ENCODE results near the gene PDXK.

Gene PDXK

GRCh38 chr21:43719748-43720538 is 1.0 kb downstream of the PDXK start:
- no peak for TF ChIP-seq CTCF (IDR thresholded peaks at IDR 0.05; ENCODE audit: low read depth, low read length)

GRCh38 chr21:43720539-43721166 is 1.7 kb downstream of the PDXK start:
- TF ChIP-seq CTCF (IDR thresholded peaks at IDR 0.05; ENCODE audit: low read depth, low read length) = no peak
- DNase-seq (ENCODE audit: extremely low read depth, low read depth) = no peak

More at GRCh38 chr21:43719748-43720538, 1.0 kb downstream of the PDXK start:
- DNase-seq (ENCODE audit: extremely low read depth, low read depth) = no peak

GRCh38 chr21:43721206-43721605 is 2.3 kb downstream of the PDXK start:
- TF ChIP-seq CTCF (IDR thresholded peaks at IDR 0.05; ENCODE audit: low read depth, low read length) = no peak
- no peak for DNase-seq (ENCODE audit: extremely low read depth, low read depth)

- no peak for TF ChIP-seq CTCF (IDR thresholded peaks at IDR 0.05; ENCODE audit: low read depth, low read length)
Measured at GRCh38 chr21:43721939-43722338, 3.0 kb downstream of the PDXK start.

GRCh38 chr21:43723648-43724047 is 4.7 kb downstream of the PDXK start:
- no peak for TF ChIP-seq CTCF (IDR thresholded peaks at IDR 0.05; ENCODE audit: low read depth, low read length)
- no peak for DNase-seq (ENCODE audit: extremely low read depth, low read depth)

More at GRCh38 chr21:43721939-43722338, 3.0 kb downstream of the PDXK start:
- DNase-seq (ENCODE audit: extremely low read depth, low read depth) = no peak

GRCh38 chr21:43726686-43727518 is 8.0 kb downstream of the PDXK start:
- TF ChIP-seq CTCF (IDR thresholded peaks at IDR 0.05; ENCODE audit: low read depth, low read length) = no peak
- DNase-seq (ENCODE audit: extremely low read depth, low read depth) = no peak
